GM18951 (cell line): ENCODE data around the gene ALK.

Experiments
- POLR2A ChIP-seq: IDR thresholded peaks from 4 replicates; pipeline ENCODE4 v1.6.1; 2011; ENCODE audit warnings: mild to moderate bottlenecking; ENCODE audit not compliant: insufficient read length, insufficient read depth; ENCODE audit errors: extremely low read depth
- in situ Hi-C: fragments of 300-500 bp; cut with MboI; formaldehyde crosslinking; loops from one replicate; pipeline ENCODE4 v1.12.0; 2022; ENCODE audit warnings: low sequenced_read_pairs, mixed read lengths, inconsistent platforms; ENCODE audit not compliant: unreplicated experiment

The ALK gene

DNA sequence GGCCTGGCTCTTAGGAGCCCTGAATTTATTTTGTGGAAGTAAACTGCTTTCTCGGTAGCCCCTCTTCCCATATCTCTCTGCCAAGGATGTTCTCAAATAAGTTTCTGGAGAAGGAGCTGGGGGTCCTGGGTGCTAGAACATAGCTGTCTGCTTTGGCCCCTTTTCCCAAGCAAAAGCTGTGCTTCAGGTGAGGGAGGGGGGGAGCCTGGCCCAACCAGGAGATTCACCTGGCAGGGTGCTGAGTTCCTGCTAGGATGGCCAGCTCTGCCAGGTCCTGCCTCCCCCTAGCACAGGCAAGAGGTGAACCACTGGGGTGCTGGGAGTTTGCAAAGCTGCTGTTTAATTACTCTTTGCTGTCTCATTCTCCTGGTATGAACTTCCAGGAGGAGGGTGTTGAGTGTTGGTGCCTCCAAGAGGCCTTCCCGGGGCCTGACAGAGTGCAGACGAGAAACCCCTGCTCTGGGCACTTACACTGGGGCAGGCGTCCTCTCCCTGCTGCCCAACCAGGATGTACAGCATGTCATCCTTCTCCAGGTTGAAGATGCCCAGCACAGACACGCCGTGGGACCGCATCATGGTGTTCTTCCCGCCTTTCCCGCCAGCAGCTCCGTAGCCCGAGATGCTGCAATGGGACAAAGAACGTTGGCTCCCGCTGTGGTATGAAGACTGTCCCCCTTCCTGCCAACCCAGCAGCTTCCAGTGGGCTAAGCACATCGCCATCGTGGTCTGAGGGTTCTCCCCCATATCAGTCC, 682.0 kb downstream of the ALK start:
- no peak for TF ChIP-seq POLR2A
- in situ Hi-C loops: no loop called here

DNA sequence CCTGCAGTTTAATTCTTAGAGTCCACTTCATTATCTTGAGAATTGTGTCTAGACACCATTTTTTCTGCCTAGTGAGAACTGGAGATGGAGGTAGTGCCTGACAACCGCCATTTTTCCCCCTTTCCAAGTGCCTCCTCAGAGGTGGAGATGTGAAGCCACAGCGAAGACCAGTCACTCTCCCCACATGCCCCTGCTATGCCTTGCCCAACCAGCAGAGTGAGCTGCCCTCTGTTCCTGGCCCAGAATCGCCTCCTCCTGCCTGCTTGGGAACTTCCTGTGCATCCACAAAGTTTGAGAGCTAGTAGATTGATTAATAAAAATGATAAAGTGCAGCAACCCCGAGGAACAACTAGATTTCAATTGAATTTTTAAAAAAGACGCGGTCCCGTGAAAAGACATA, 682.9 kb downstream of the ALK start:
- no peak for TF ChIP-seq POLR2A
- in situ Hi-C loops: no loop called here

DNA sequence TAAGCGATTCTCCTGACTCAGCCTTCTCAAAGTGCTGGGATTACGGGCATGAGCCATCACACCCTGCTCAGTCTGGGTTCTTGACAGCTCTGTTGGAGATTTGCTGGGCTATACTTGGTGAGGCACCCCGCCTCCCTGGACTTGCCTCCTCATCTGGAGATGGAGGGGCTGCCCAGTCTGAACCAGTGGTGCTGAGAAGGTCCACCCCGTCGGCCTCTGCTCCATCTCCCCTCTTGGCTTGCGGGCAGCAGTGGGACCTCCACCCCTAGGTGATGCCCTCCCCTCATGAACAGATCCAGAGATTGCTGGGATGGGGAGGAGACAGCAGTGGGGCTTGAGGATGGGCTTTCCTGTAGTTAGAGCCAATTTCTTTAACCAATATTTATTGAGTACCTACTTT, 685.3 kb downstream of the ALK start:
- in situ Hi-C loops: no loop called here
- TF ChIP-seq POLR2A: no peak

- in situ Hi-C loops: no loop called here
- TF ChIP-seq POLR2A: no peak
Observed at GRCh38 chr2:29235411-29235810, 686.0 kb downstream of the ALK start.

DNA sequence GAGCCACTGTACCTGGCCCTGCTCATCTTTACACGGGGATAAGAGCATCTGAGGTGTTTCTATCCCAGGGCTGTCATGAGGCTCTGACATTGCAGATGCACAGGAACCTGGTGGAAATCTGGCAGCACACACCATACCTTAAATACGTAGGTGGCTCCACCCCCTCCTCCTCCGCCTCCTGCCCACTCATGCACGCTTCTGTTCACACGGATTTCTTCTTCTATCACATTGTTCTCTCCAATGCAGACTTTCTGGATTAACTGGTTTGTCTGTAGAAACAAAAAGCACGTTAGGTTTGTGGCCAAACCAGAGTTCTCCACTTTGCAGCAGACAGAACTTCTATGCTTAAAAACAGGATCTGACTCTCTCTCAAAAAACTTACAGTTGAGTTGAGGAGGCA, 688.0 kb downstream of the ALK start:
- in situ Hi-C loops: no loop called here
- no peak for TF ChIP-seq POLR2A

- in situ Hi-C loops: no loop called here
- TF ChIP-seq POLR2A: no peak
Observed at GRCh38 chr2:29232041-29232440, 689.3 kb downstream of the ALK start.

DNA sequence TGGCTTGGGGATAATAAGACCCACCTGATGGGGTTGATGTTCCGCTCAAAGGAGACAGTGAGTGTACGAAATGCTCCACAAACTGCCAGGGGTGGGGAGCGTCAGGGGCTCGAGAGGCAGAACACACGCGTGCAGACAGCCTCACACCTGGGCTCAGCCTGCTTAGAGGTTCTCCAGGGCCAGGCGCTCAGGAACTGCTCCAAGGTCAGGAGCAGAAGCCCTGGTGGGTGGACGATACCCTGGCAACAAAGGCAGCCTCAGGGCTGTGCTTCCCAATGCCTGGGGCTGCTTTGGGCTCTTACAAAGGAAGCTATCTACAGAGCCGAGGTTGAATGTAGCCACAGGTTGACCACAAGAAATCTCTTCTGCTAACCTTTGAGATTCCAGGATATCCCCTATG, 691.7 kb downstream of the ALK start:
- in situ Hi-C loops: no loop called here
- no peak for TF ChIP-seq POLR2A

- TF ChIP-seq POLR2A: no peak
- in situ Hi-C loops: no loop called here
Observed at GRCh38 chr2:29228947-29229346, 692.4 kb downstream of the ALK start.

GRCh38 chr2:29227935-29228675, 693.3 kb downstream of the ALK start:
- no peak for TF ChIP-seq POLR2A
- in situ Hi-C loops: no loop called here

DNA sequence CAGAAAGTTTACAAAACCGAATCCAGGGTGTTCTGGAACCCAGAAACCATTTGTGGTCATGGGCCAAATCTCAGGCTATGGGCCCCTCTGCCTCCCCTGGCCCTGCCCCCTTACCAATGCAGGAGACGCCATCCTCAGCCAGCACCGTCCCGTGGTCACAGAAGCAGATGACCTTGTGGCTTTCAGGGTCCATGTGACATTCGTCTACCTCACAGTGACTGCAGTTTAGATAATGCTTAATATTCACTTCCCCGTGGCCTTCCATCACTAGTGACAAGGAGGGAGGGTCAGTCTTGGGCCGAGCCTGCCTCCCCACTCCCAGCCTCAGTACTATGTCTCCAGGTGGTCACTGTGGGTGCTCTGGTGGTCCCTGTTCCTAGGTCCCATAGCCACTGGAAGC, 694.6 kb downstream of the ALK start:
- TF ChIP-seq POLR2A: no peak

DNA sequence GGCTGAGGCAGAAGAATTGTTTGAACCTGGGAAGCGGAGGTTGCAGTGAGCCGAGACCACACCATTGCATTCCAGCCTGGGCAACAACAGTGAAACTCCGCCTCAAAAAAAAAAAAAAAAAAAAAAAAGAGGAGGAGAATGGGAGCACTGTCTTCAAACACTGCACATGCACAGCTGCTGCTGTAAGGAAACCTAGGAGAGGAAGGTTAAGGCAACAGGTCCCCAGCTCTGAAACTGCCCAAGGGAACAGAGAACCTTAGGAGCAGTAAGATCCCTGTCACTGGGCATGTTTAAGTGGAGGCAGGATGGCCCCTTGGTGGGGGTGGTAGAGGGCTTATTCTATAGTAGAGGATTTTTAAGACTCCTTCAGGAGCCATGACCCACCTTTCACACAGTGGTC, 695.0 kb downstream of the ALK start:
- no peak for TF ChIP-seq POLR2A
- in situ Hi-C loops: no loop called here

More for the DNA sequence above, 694.6 kb downstream of the ALK start:
- in situ Hi-C loops: no loop called here

DNA sequence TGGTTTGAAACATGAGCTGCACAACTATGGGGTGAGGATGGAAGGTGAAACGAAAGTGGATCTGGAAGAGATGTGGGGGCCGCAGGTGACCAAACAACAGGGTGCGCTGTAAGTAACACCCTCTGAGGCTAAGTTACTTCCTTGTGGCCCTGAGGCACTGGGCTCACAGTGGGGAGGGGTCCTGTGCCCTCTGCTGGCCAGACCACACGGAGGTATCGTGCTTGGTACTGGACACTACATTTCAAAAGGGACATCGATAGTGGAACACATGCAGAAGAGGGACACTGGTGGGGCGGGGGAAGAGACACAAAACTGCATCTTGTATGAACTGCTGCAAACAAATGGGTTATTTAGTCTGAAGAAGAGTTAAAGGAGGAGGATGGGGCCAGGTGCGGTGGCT, 695.6 kb downstream of the ALK start:
- no peak for TF ChIP-seq POLR2A
- in situ Hi-C loops: no loop called here

DNA sequence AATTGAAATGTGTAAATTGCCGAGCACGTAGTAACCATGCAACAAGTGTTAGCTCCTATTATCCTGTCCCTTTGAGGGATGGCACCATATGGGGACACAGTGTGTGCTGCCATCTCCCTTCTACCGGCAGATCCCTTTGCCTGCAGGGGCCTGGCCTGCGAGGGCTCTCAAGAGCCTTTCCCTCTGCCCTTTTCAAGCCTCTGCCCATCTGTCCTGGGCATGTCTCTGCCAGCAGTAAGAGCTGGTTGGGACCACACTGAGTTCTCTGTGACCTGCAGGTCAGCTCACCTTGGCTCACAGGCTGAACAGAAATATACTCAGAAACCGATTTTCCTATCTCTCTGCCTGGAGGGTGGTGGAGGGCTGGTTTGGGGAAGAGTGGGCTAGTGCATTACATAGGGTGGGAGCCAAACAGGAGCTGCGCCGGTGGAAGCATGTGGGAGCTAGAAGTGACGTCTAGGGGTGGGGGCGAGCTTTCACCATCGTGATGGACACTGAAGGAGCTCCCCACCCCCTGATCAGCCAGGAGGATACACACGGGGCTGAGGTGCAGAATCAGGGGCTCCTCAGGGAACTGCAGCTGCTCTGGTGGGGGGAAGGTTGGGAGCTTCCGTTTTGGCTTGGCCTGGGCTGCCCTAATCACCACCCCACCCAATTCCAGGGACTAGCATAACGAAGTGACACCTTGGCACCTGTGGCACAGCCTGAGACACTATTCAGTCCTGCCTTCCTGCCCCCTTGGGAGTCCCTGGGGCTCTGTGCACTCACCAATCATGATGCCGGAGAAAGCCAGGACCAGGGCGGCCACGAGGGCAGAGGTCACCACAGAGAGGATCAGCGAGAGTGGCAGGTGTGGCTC, 696.5 kb downstream of the ALK start:
- TF ChIP-seq POLR2A: no peak
- in situ Hi-C loops: no loop called here
